Activated CD4-positive, alpha-beta memory T cell treated with anti-CD3 and anti-CD28 coated beads, Interleukin-2, amount 10 ng/mL, durations not matched to agents 7 days and 5 days (primary cell): ENCODE measurements around the gene RPS6KA2. TPM values are rescaled to one million over a fixed set of nuclear protein-coding genes. Genes with fewer than 3 reads are reported as not detected.
A peak's percentile ranks its signal among the peaks of the same experiment; 100 is the strongest.

Source experiments
- CTCF ChIA-PET: fragments of 350-600 bp; sonication (Branson Sonifier 250); formaldehyde crosslinking; loops from one replicate; lab custom pipeline; 2021; ENCODE audit warnings: antibody characterized with exemption, inconsistent platforms; lab: Charles Lee
- POLR2A ChIA-PET: fragments of 350-600 bp; sonication (Branson Sonifier 250); formaldehyde crosslinking; loops from one replicate; lab custom pipeline; 2021; ENCODE audit warnings: antibody characterized with exemption; lab: Charles Lee
- DNase-seq: peaks from one replicate; pipeline ENCODE4 v3.0.0-alpha.2; 2020
- H3K27ac Mint-ChIP-seq: one replicate; pipeline ENCODE4 v1.8.0; 2021; ENCODE audit warnings: mild to moderate bottlenecking, mixed read lengths
- H3K27me3 Mint-ChIP-seq: one replicate; pipeline ENCODE4 v1.8.0; 2021; ENCODE audit warnings: mixed read lengths
- H3K36me3 Mint-ChIP-seq: one replicate; pipeline ENCODE4 v1.8.0; 2021; ENCODE audit warnings: low read depth, mixed read lengths
- H3K4me1 Mint-ChIP-seq: one replicate; pipeline ENCODE4 v1.8.0; 2021; ENCODE audit warnings: mixed read lengths
- H3K4me3 Mint-ChIP-seq: one replicate; pipeline ENCODE4 v1.8.0; 2021; ENCODE audit warnings: mild to moderate bottlenecking, mixed read lengths
- H3K9me3 Mint-ChIP-seq: one replicate; pipeline ENCODE4 v1.8.0; 2021; ENCODE audit warnings: mixed read lengths
- total RNA-seq, 2 experiments: library from RNA; stranded (reverse); gene quantifications; one replicate each; pipeline ENCODE4 v1.2.3, GENCODE V29; 2021

RPS6KA2 gene
- total RNA-seq, 2 experiments from 2014 or later = 6.3 to 6.5 TPM

- peaks cover 4% of the 10 kb centered on the region for H3K27me3 Mint-ChIP-seq
- H3K9me3 Mint-ChIP-seq = peaks cover 18% of the 10 kb centered on the region
- H3K4me3 Mint-ChIP-seq = peak overlapping the region; percentile 24
- peaks cover 21% of the 10 kb centered on the region for H3K36me3 Mint-ChIP-seq
- H3K4me1 Mint-ChIP-seq = peaks cover 85% of the 10 kb centered on the region
- no peak for DNase-seq
- peak overlapping the region; percentile 83 for H3K27ac Mint-ChIP-seq
- POLR2A ChIA-PET = interaction anchor here (1.3 kb wide), 1 partner anchor 21 kb away, joined by 4 read pairs; no protein-coding TSS in a partner anchor
- CTCF ChIA-PET = no interaction called here
Measured at GRCh38 chr6:166415833-166416347, 211.2 kb downstream of the RPS6KA2 start.

GRCh38 chr6:166415306-166415705 is 211.7 kb downstream of the RPS6KA2 start:
- peaks cover 5% of the 10 kb centered on the region for H3K27me3 Mint-ChIP-seq
- H3K36me3 Mint-ChIP-seq = peaks cover 21% of the 10 kb centered on the region
- peak overlapping the region; percentile 83 for H3K27ac Mint-ChIP-seq
- H3K9me3 Mint-ChIP-seq = peaks cover 18% of the 10 kb centered on the region
- CTCF ChIA-PET = no interaction called here
- peaks cover 88% of the 10 kb centered on the region for H3K4me1 Mint-ChIP-seq
- H3K4me3 Mint-ChIP-seq = peak overlapping the region; percentile 14
- DNase-seq = peak; percentile 78
- POLR2A ChIA-PET = interaction anchor here (0.7 to 1.3 kb wide), 2 partner anchors 21 to 81 kb away, joined by 3 to 4 read pairs; no protein-coding TSS in a partner anchor

GRCh38 chr6:166413491-166413951 is 213.5 kb downstream of the RPS6KA2 start:
- ChIA-PET CTCF (no interaction called here), POLR2A (no interaction called here)
- DNase-seq = no peak
- Mint-ChIP-seq H3K9me3 (peaks cover 18% of the 10 kb centered on the region), H3K4me3 (no peak overlapping the region), H3K4me1 (peaks cover 75% of the 10 kb centered on the region), H3K27me3 (peaks cover 19% of the 10 kb centered on the region), H3K36me3 (peaks cover 21% of the 10 kb centered on the region), H3K27ac (no peak overlapping the region)

GRCh38 chr6:166412911-166413384 is 214.1 kb downstream of the RPS6KA2 start:
- ChIA-PET CTCF (no interaction called here), POLR2A (no interaction called here)
- Mint-ChIP-seq H3K27me3 (peaks cover 19% of the 10 kb centered on the region), H3K9me3 (peaks cover 18% of the 10 kb centered on the region), H3K36me3 (peaks cover 21% of the 10 kb centered on the region), H3K4me3 (no peak overlapping the region), H3K27ac (no peak overlapping the region), H3K4me1 (peaks cover 69% of the 10 kb centered on the region)
- no peak for DNase-seq

GRCh38 chr6:166412156-166412910 is 214.7 kb downstream of the RPS6KA2 start:
- POLR2A ChIA-PET = interaction anchor here (1.1 kb wide), 1 partner anchor 30 kb away, joined by 3 read pairs; no protein-coding TSS in a partner anchor
- Mint-ChIP-seq H3K4me3 (no peak overlapping the region), H3K9me3 (peaks cover 18% of the 10 kb centered on the region), H3K27ac (peak overlapping the region; percentile 44), H3K27me3 (peaks cover 19% of the 10 kb centered on the region), H3K36me3 (peaks cover 21% of the 10 kb centered on the region), H3K4me1 (peaks cover 63% of the 10 kb centered on the region)
- CTCF ChIA-PET = interaction anchor here (1.6 to 1.8 kb wide), 2 partner anchors 11 to 12 kb away, joined by 4 to 9 read pairs; no protein-coding TSS in a partner anchor
- no peak for DNase-seq

- CTCF ChIA-PET = interaction anchor here (1.3 to 2.1 kb wide), 4 partner anchors 10 to 77 kb away, joined by 3 to 10 read pairs (median 6); no protein-coding TSS in a partner anchor
- DNase-seq = peak; percentile 50
- peak overlapping the region; percentile 26 for H3K4me3 Mint-ChIP-seq
- H3K36me3 Mint-ChIP-seq = peaks cover 17% of the 10 kb centered on the region
- H3K4me1 Mint-ChIP-seq = peaks cover 57% of the 10 kb centered on the region
- H3K27me3 Mint-ChIP-seq = peaks cover 19% of the 10 kb centered on the region
- peak overlapping the region; percentile 44 for H3K27ac Mint-ChIP-seq
- POLR2A ChIA-PET = interaction anchor here (1.1 kb wide), 1 partner anchor 31 kb away, joined by 3 read pairs; no protein-coding TSS in a partner anchor
- peaks cover 14% of the 10 kb centered on the region for H3K9me3 Mint-ChIP-seq
Measured at GRCh38 chr6:166411721-166412151, 215.3 kb downstream of the RPS6KA2 start.

GRCh38 chr6:166411271-166411670 is 215.8 kb downstream of the RPS6KA2 start:
- peaks cover 52% of the 10 kb centered on the region for H3K4me1 Mint-ChIP-seq
- peaks cover 12% of the 10 kb centered on the region for H3K36me3 Mint-ChIP-seq
- H3K27me3 Mint-ChIP-seq = peaks cover 19% of the 10 kb centered on the region
- peak overlapping the region; percentile 44 for H3K27ac Mint-ChIP-seq
- DNase-seq = no peak
- H3K9me3 Mint-ChIP-seq = peaks cover 9% of the 10 kb centered on the region
- POLR2A ChIA-PET = interaction anchor here (1.1 kb wide), 1 partner anchor 31 kb away, joined by 3 read pairs; no protein-coding TSS in a partner anchor
- peak overlapping the region; percentile 26 for H3K4me3 Mint-ChIP-seq
- CTCF ChIA-PET = interaction anchor here (1.3 to 2.1 kb wide), 4 partner anchors 9 to 77 kb away, joined by 3 to 10 read pairs (median 6); no protein-coding TSS in a partner anchor

- Mint-ChIP-seq H3K27ac (no peak overlapping the region), H3K27me3 (peaks cover 19% of the 10 kb centered on the region), H3K4me3 (no peak overlapping the region), H3K36me3 (peaks cover 4% of the 10 kb centered on the region), H3K4me1 (peaks cover 44% of the 10 kb centered on the region), H3K9me3 (peaks cover 2% of the 10 kb centered on the region)
- no peak for DNase-seq
- ChIA-PET POLR2A (no interaction called here), CTCF (interaction anchor here (0.6 to 2.1 kb wide), 6 partner anchors 9 to 222 kb away, joined by 3 to 10 read pairs (median 6); no protein-coding TSS in a partner anchor)
Measured at GRCh38 chr6:166410426-166410935, 216.6 kb downstream of the RPS6KA2 start.

GRCh38 chr6:166408936-166409755 is 217.9 kb downstream of the RPS6KA2 start:
- Mint-ChIP-seq H3K9me3 (no peaks in the 10 kb centered on the region), H3K4me1 (peaks cover 31% of the 10 kb centered on the region), H3K27me3 (peaks cover 16% of the 10 kb centered on the region), H3K4me3 (no peak overlapping the region), H3K27ac (no peak overlapping the region), H3K36me3 (no peaks in the 10 kb centered on the region)
- ChIA-PET CTCF (interaction anchor here (0.7 to 2.1 kb wide), 2 partner anchors 9 to 90 kb away, joined by 3 to 8 read pairs; no protein-coding TSS in a partner anchor), POLR2A (no interaction called here)
- no peak for DNase-seq

GRCh38 chr6:166406197-166406596 is 220.9 kb downstream of the RPS6KA2 start:
- Mint-ChIP-seq H3K36me3 (no peaks in the 10 kb centered on the region), H3K4me1 (peaks cover 14% of the 10 kb centered on the region), H3K4me3 (no peak overlapping the region), H3K27me3 (peaks cover 15% of the 10 kb centered on the region), H3K27ac (no peak overlapping the region), H3K9me3 (no peaks in the 10 kb centered on the region)
- DNase-seq = no peak
- ChIA-PET CTCF (no interaction called here), POLR2A (interaction anchor here (1.6 kb wide), 1 partner anchor 11 kb away, joined by 5 read pairs; no protein-coding TSS in a partner anchor)

- no peak for DNase-seq
- CTCF ChIA-PET = interaction anchor here (1.3 to 2.1 kb wide), 2 partner anchors 26 to 92 kb away, joined by 3 to 7 read pairs; no protein-coding TSS in a partner anchor
- Mint-ChIP-seq H3K9me3 (no peaks in the 10 kb centered on the region), H3K36me3 (no peaks in the 10 kb centered on the region), H3K27me3 (peaks cover 15% of the 10 kb centered on the region), H3K4me3 (no peak overlapping the region), H3K4me1 (peaks cover 6% of the 10 kb centered on the region), H3K27ac (no peak overlapping the region)
- POLR2A ChIA-PET = interaction anchor here (1.6 kb wide), 1 partner anchor 12 kb away, joined by 5 read pairs; no protein-coding TSS in a partner anchor
Measured at GRCh38 chr6:166405386-166405785, 221.7 kb downstream of the RPS6KA2 start.
